Measurements from ENCODE around the gene MAPK1IP1L. TPM values are rescaled to one million over a fixed set of nuclear protein-coding genes. Genes with fewer than 3 reads are reported as not detected.
"Not testable (repeated sequence)": the region's sequence is repeated elsewhere in the genome, so short reads cannot be mapped to it uniquely, and the experiment has no call there.

Gene MAPK1IP1L
- total RNA-seq, 2 donors from 2014 or later, result 106 to 114 TPM

DNA sequence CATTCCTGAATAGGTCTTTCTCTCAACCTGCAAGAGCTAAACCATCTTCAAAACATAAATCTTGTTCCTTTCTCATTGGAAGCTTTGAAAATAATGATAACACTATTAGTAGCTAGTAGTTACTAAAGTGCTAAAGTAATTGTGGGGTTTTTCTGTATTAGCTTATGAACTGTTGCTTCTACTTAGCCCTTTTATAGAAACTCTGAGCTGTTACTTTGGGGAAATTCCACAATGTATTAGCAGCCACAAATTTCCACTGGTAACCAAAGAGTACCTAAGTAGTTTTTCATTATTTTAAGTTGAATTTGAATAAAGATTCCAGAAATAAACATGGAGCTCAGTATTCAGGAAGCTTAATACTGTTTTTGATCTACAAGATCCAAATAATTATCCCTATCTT is 6.4 kb upstream of the MAPK1IP1L start:
- peak overlapping the region; percentile 14 for H3K27ac Mint-ChIP-seq
- no peaks in the 10 kb centered on the region for H3K9me3 Mint-ChIP-seq
- H3K4me3 Mint-ChIP-seq, result no peak overlapping the region
- no peaks in the 10 kb centered on the region for H3K4me1 Mint-ChIP-seq
- no peaks in the 10 kb centered on the region for H3K27me3 Mint-ChIP-seq
- no peak for ATAC-seq (replicated peaks)
- H3K36me3 Mint-ChIP-seq (ENCODE audit: low read depth), result peaks cover 34% of the 10 kb centered on the region

- Mint-ChIP-seq H3K27ac (no peak overlapping the region), H3K27me3 (no peaks in the 10 kb centered on the region), H3K9me3 (no peaks in the 10 kb centered on the region), H3K4me1 (no peaks in the 10 kb centered on the region), H3K36me3 (ENCODE audit: low read depth) (peaks cover 33% of the 10 kb centered on the region), H3K4me3 (no peak overlapping the region)
- no peak for ATAC-seq (replicated peaks)
Observed at GRCh38 chr14:55047301-55048053, 4.0 kb upstream of the MAPK1IP1L start.

GRCh38 chr14:55048900-55049436 is 2.5 kb upstream of the MAPK1IP1L start:
- ATAC-seq (replicated peaks), result no peak
- H3K4me1 Mint-ChIP-seq, result peaks cover 10% of the 10 kb centered on the region
- H3K27ac Mint-ChIP-seq, result no peak overlapping the region
- H3K27me3 Mint-ChIP-seq, result no peaks in the 10 kb centered on the region
- no peak overlapping the region for H3K4me3 Mint-ChIP-seq
- no peaks in the 10 kb centered on the region for H3K9me3 Mint-ChIP-seq
- H3K36me3 Mint-ChIP-seq (ENCODE audit: low read depth), result peaks cover 33% of the 10 kb centered on the region

DNA sequence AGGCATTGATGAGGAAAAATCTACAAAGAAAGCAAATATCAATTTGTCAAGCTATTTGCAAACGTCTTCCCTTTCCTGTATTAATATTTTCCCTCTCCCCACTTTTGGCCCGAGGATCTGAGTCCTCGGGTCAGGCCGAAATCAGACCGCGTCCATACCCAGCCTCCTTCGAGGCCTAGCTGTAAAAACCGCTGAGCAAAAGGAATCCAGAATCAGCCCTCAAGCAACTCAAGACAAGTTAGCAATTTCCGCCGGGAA is 353 bp upstream of the MAPK1IP1L start:
- peak; percentile 30 for ATAC-seq (replicated peaks)
- peaks cover 14% of the 10 kb centered on the region for H3K4me1 Mint-ChIP-seq
- no peaks in the 10 kb centered on the region for H3K27me3 Mint-ChIP-seq
- peaks cover 42% of the 10 kb centered on the region for H3K36me3 Mint-ChIP-seq (ENCODE audit: low read depth)
- peak overlapping the region; percentile 97 for H3K27ac Mint-ChIP-seq
- peak overlapping the region; percentile 94 for H3K4me3 Mint-ChIP-seq
- H3K9me3 Mint-ChIP-seq, result no peaks in the 10 kb centered on the region

- Mint-ChIP-seq H3K27ac (peak overlapping the region; percentile 97), H3K36me3 (ENCODE audit: low read depth) (peaks cover 55% of the 10 kb centered on the region), H3K27me3 (no peaks in the 10 kb centered on the region), H3K4me3 (peak overlapping the region; percentile 94), H3K9me3 (no peaks in the 10 kb centered on the region), H3K4me1 (peaks cover 14% of the 10 kb centered on the region)
- ATAC-seq (replicated peaks), result peak; percentile 55
Observed at GRCh38 chr14:55052269-55052930, 953 bp downstream of the MAPK1IP1L start.

DNA sequence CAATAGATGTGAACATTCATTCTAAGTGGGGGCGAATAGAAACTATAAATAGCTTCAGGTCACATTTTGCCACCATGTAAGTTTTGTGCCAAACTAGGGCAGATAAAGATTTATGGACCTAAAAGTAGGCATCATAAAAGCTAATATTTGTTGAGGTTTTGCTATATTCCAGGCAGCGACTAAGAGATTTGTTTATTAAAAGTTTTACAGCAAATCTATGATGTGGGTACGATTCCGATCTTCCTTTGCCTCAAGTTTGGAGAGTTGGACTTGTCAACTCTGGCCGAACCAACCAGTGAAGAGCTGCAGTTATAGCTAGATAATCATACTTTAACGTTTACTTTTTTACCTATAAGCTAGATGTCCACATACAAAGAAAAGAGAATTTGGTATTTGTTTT is 1.6 kb downstream of the MAPK1IP1L start:
- Mint-ChIP-seq H3K4me1 (peaks cover 15% of the 10 kb centered on the region), H3K4me3 (peak overlapping the region; percentile 94), H3K27ac (peak overlapping the region; percentile 97), H3K36me3 (ENCODE audit: low read depth) (peaks cover 61% of the 10 kb centered on the region), H3K9me3 (no peaks in the 10 kb centered on the region), H3K27me3 (no peaks in the 10 kb centered on the region)
- no peak for ATAC-seq (replicated peaks)

GRCh38 chr14:55053500-55053899 is 2.1 kb downstream of the MAPK1IP1L start:
- no peaks in the 10 kb centered on the region for H3K27me3 Mint-ChIP-seq

DNA sequence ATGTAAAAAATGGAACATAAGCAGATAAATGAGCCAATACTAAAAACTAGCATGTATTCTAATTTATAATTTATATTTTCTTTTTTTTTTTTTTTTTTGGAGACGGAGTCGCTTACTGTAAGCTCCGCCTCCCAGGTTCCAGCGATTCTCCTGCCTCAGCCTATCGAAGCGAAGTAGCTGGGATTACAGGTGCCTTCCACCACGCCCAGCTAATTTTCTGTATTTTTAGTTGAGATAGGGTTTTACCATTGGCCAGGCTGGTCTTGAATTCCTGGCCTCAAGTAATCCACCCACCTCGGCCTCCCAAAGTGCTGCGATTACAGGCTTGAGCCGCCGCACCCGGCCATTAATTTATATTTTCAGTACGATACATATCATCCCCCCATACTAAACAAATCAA is 2.7 kb downstream of the MAPK1IP1L start:
- Mint-ChIP-seq H3K4me1 (peaks cover 19% of the 10 kb centered on the region), H3K27me3 (no peaks in the 10 kb centered on the region), H3K9me3 (no peaks in the 10 kb centered on the region), H3K27ac (peak overlapping the region; percentile 97), H3K36me3 (ENCODE audit: low read depth) (peaks cover 67% of the 10 kb centered on the region), H3K4me3 (peak overlapping the region; percentile 94)
- ATAC-seq (replicated peaks), result no peak

More at GRCh38 chr14:55053500-55053899, 2.1 kb downstream of the MAPK1IP1L start:
- no peak for ATAC-seq (replicated peaks)
- no peaks in the 10 kb centered on the region for H3K9me3 Mint-ChIP-seq
- peaks cover 19% of the 10 kb centered on the region for H3K4me1 Mint-ChIP-seq
- peak overlapping the region; percentile 94 for H3K4me3 Mint-ChIP-seq
- peaks cover 65% of the 10 kb centered on the region for H3K36me3 Mint-ChIP-seq (ENCODE audit: low read depth)
- peak overlapping the region; percentile 97 for H3K27ac Mint-ChIP-seq

DNA sequence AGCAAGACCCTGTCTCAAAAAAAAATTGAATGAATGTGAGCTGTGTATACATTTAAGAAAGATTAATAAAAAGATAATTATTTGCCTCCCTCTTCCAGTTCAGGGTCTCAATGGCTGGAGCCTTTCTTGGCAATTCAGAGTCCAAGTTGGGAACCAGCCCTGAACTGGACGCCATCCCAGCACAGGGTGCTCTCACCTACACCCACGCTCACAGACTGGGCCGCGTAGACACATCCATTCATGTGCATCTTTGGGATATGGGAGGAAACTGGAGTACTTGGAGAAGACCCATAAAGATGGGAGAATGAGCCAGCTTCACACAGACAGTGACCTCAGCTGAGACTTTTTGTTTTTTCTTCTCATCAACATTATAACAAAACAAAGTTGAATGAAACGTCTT is 6.5 kb downstream of the MAPK1IP1L start:
- H3K36me3 Mint-ChIP-seq (ENCODE audit: low read depth), result peaks cover 95% of the 10 kb centered on the region
- H3K9me3 Mint-ChIP-seq, result no peaks in the 10 kb centered on the region
- ATAC-seq (replicated peaks), result no peak
- no peak overlapping the region for H3K27ac Mint-ChIP-seq
- H3K4me3 Mint-ChIP-seq, result no peak overlapping the region
- H3K27me3 Mint-ChIP-seq, result no peaks in the 10 kb centered on the region
- peaks cover 28% of the 10 kb centered on the region for H3K4me1 Mint-ChIP-seq

DNA sequence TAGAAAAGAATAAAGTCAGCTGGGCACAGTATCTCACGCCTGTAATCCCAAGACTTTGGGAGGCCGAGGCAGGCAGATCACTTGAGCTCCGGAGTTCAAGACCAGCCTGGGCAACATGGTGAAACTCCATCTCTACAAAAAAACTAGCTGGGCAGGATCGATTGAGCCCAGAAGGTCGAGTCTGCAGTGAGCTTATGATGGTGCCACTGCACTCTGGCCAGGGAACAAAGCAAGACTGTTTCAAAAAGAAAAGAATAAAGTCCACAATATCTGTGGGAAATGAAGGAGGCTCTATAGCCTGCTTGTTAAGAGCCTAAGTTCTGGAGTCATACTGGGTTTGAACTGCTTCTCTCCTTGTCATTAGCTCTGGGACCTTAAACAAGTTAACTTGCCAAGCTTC is 7.9 kb downstream of the MAPK1IP1L start:
- H3K4me1 Mint-ChIP-seq, result peaks cover 21% of the 10 kb centered on the region
- peaks cover 95% of the 10 kb centered on the region for H3K36me3 Mint-ChIP-seq (ENCODE audit: low read depth)
- no peak overlapping the region for H3K4me3 Mint-ChIP-seq
- no peak for ATAC-seq (replicated peaks)
- H3K27ac Mint-ChIP-seq, result no peak overlapping the region
- H3K27me3 Mint-ChIP-seq, result no peaks in the 10 kb centered on the region
- no peaks in the 10 kb centered on the region for H3K9me3 Mint-ChIP-seq

- H3K36me3 Mint-ChIP-seq (ENCODE audit: low read depth), result peaks cover 95% of the 10 kb centered on the region
- peaks cover 17% of the 10 kb centered on the region for H3K4me1 Mint-ChIP-seq
- H3K27ac Mint-ChIP-seq, result no peak overlapping the region
- no peaks in the 10 kb centered on the region for H3K9me3 Mint-ChIP-seq
- H3K4me3 Mint-ChIP-seq, result no peak overlapping the region
- no peak for ATAC-seq (replicated peaks)
- no peaks in the 10 kb centered on the region for H3K27me3 Mint-ChIP-seq
Observed at GRCh38 chr14:55062517-55063351, 11.3 kb downstream of the MAPK1IP1L start.

DNA sequence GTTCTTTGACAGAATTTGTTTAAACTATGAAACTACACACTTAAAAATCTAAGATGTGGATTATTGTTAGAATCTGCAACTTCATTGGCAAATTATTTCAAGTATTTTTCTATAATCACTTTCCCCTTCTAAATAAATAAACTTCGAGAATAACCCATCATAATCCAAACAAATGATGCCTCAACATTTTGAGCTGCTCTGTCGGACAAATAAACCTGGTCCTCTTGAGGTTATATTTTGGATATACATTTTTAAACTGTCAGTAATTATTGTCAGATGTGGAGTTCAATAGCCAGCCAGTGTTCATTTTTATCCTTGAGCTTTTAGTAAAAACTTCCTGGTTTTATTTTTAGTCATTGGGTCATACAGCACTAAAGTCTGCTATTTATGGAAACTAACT is 13.4 kb downstream of the MAPK1IP1L start:
- H3K27ac Mint-ChIP-seq; H3K4me3 Mint-ChIP-seq; ATAC-seq (replicated peaks); H3K9me3 Mint-ChIP-seq; H3K27me3 Mint-ChIP-seq; H3K4me1 Mint-ChIP-seq: not testable (repeated sequence)
- peaks cover 86% of the 10 kb centered on the region for H3K36me3 Mint-ChIP-seq (ENCODE audit: low read depth)

DNA sequence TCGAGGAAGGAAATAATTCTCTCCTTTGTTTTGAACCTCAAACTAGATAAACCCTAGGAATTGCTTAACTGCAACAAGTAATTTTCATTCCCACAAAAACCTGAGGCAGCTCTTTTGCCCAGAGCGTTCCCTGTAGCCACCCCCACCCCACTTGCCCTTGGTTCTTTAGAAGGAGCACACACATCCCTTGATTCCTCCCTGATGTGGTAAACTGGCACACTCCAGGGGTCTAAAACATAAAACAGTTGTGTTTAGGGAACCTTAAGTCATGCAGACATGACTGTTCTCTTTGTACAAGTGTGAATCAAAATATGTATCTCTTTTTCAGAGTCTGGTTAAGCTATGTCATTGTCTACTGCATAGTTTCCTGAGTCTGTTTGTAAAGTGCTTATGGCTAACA is 14.0 kb downstream of the MAPK1IP1L start:
- Mint-ChIP-seq H3K4me1 (peaks cover 7% of the 10 kb centered on the region), H3K4me3 (no peak overlapping the region), H3K27me3 (no peaks in the 10 kb centered on the region), H3K9me3 (no peaks in the 10 kb centered on the region), H3K27ac (no peak overlapping the region), H3K36me3 (ENCODE audit: low read depth) (peaks cover 81% of the 10 kb centered on the region)
- no peak for ATAC-seq (replicated peaks)

DNA sequence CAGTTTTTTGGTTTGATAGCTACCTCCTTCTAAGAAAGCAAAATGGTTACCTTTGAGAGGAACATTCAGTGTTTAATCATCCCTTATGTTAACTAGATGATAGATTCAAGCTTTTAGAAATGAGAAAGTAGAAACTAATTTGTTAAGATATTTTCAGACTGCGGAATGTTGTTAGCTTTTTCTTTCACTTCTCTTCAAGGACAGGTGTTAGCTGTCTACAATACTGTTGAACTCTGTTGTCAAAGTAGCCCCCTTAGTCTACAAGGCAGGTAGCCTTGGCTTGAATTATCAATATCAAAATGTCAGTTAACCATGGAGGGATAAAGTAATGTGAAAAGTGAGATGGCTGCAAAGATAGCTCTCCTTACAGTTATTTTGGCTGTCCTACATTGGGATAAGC is 14.8 kb downstream of the MAPK1IP1L start:
- H3K27me3 Mint-ChIP-seq, result no peaks in the 10 kb centered on the region
- H3K9me3 Mint-ChIP-seq, result no peaks in the 10 kb centered on the region
- no peak for ATAC-seq (replicated peaks)
- peaks cover 73% of the 10 kb centered on the region for H3K36me3 Mint-ChIP-seq (ENCODE audit: low read depth)
- no peak overlapping the region for H3K27ac Mint-ChIP-seq
- no peak overlapping the region for H3K4me3 Mint-ChIP-seq
- peaks cover 12% of the 10 kb centered on the region for H3K4me1 Mint-ChIP-seq

Data from activated T-helper 17 cell treated with anti-CD3 and anti-CD28 coated beads, Interleukin-2, amount 50 U/mL, for 72 hours (primary cell).